Mucosa of descending colon (tissue), 3 donors: Measurements from ENCODE around the gene MAGI1. TPM values are rescaled to one million over a fixed set of nuclear protein-coding genes. Genes with fewer than 3 reads are reported as not detected.

Experiments used
- ATAC-seq: fragments of 200-7000 bp; cut with Tn5 transposase; one replicate; pipeline ENCODE4 v1.9.1; 2020; ENCODE audit warnings: mild to moderate bottlenecking, moderate library complexity
- DNase-seq, 3 donors: peaks; one replicate each; pipeline ENCODE4 v3.0.0-alpha.2; 2020
- H3K36me3 ChIP-seq: fragments of 200-600 bp; one replicate; pipeline ENCODE4 v1.8.0; 2021; ENCODE audit warnings: low read depth, mild to moderate bottlenecking
- H3K4me1 ChIP-seq: fragments of 200-600 bp; one replicate; pipeline ENCODE4 v1.8.0; 2021; ENCODE audit warnings: low read depth, mild to moderate bottlenecking
- H3K4me3 ChIP-seq: fragments of 200-600 bp; one replicate; pipeline ENCODE4 v1.8.0; 2021; ENCODE audit warnings: mild to moderate bottlenecking
- H3K9me3 ChIP-seq: fragments of 200-600 bp; one replicate; pipeline ENCODE4 v1.8.0; 2021; ENCODE audit warnings: mild to moderate bottlenecking
- CTCF ChIP-seq: fragments of 200-600 bp; IDR thresholded peaks from one replicate; pipeline ENCODE4 v1.8.0; 2022; ENCODE audit warnings: antibody characterized with exemption, mild to moderate bottlenecking
- intact Hi-C, 2 donors: fragments of 100-400 bp; cut with DNase I in 1 of 2; cut with micrococcal nuclease in 1 of 2; formaldehyde crosslinking; loops; one replicate each; pipeline versions ENCODE4 v1.11.0 to v1.11.1; 2022; cut with DNase I, micrococcal nuclease
- total RNA-seq, 3 donors: library from RNA; stranded (reverse); fragmentation: NEBNext Ultra II Directional in 2 of 3; extraction: Animal tissue kit (Norgen Biotek cat#: 25700) in 2 of 3; gene quantifications; one replicate each; pipeline versions ENCODE4 v1.2.1 to v1.2.4, GENCODE V29; 2021 to 2023
- donor health status: DM: no; HTN: no; CAD: no; lungs with moderate emphysema.
- donor health status: DM: no; HTN: no; CAD: no.
- donor health status: DM: no; HTN: yes; CAD: no.

MAGI1 gene
- total RNA-seq, 3 donors from 2014 or later = 41.9 to 59.6 (median 45.6) TPM

GRCh38 chr3:65532215-65532614, 506.5 kb downstream of the MAGI1 start:
- Histone ChIP-seq H3K4me1 (no peaks in the 10 kb centered on the region), H3K36me3 (no peaks in the 10 kb centered on the region), H3K9me3 (no peaks in the 10 kb centered on the region), H3K4me3 (no peak overlapping the region)
- no peak for TF ChIP-seq CTCF
- DNase-seq (no peak), ATAC-seq (no peak)
- intact Hi-C loops = no loop called here

- H3K4me3 ChIP-seq = no peak overlapping the region
- H3K36me3 ChIP-seq = no peaks in the 10 kb centered on the region
- intact Hi-C loops = no loop called here
- no peak for TF ChIP-seq CTCF
- H3K9me3 ChIP-seq = no peaks in the 10 kb centered on the region
- no peaks in the 10 kb centered on the region for H3K4me1 ChIP-seq
- no peak for DNase-seq
- ATAC-seq = no peak
Measured at GRCh38 chr3:65531499-65531898, 507.2 kb downstream of the MAGI1 start.

GRCh38 chr3:65526656-65527055, 512.1 kb downstream of the MAGI1 start:
- TF ChIP-seq CTCF = no peak
- intact Hi-C loops = no loop called here
- Histone ChIP-seq H3K36me3 (no peaks in the 10 kb centered on the region), H3K9me3 (no peaks in the 10 kb centered on the region), H3K4me1 (no peaks in the 10 kb centered on the region), H3K4me3 (no peak overlapping the region)
- ATAC-seq (no peak), DNase-seq (no peak)

GRCh38 chr3:65524584-65524983, 514.1 kb downstream of the MAGI1 start:
- intact Hi-C loops = no loop called here
- no peak for TF ChIP-seq CTCF

GRCh38 chr3:65523878-65524277, 514.8 kb downstream of the MAGI1 start:
- Histone ChIP-seq H3K4me3 (no peak overlapping the region), H3K9me3 (no peaks in the 10 kb centered on the region), H3K4me1 (no peaks in the 10 kb centered on the region), H3K36me3 (no peaks in the 10 kb centered on the region)
- intact Hi-C loops = no loop called here
- ATAC-seq (no peak), DNase-seq (no peak)
- TF ChIP-seq CTCF = no peak

More at GRCh38 chr3:65524584-65524983, 514.1 kb downstream of the MAGI1 start:
- DNase-seq = no peak
- no peak for ATAC-seq
- H3K4me3 ChIP-seq = no peak overlapping the region
- H3K9me3 ChIP-seq = no peaks in the 10 kb centered on the region
- H3K36me3 ChIP-seq = no peaks in the 10 kb centered on the region
- no peaks in the 10 kb centered on the region for H3K4me1 ChIP-seq

GRCh38 chr3:65521032-65521431, 517.7 kb downstream of the MAGI1 start:
- intact Hi-C loops = no loop called here
- peak; percentile 53 for ATAC-seq
- TF ChIP-seq CTCF = no peak

More at GRCh38 chr3:65521032-65521431, 517.7 kb downstream of the MAGI1 start:
- Histone ChIP-seq H3K9me3 (no peaks in the 10 kb centered on the region), H3K4me3 (no peak overlapping the region), H3K4me1 (no peaks in the 10 kb centered on the region), H3K36me3 (no peaks in the 10 kb centered on the region)
- DNase-seq = no peak
